Pancreas (tissue), 10 donors: ENCODE data around the gene EGFLAM. TPM values are rescaled to one million over a fixed set of nuclear protein-coding genes. Genes with fewer than 3 reads are reported as not detected.

ENCODE experiments used
- ATAC-seq, 4 donors: fragments of 200-7000 bp; cut with Tn5 transposase; one replicate each; pipeline versions ENCODE4 v1.8.0 to v1.9.1; 2020; ENCODE audit warnings: mild to moderate bottlenecking in 4 of 4, moderate library complexity in 4 of 4
- DNase-seq, 6 donors: peaks; one replicate each; pipeline ENCODE4 v3.0.0-alpha.2; 2020
- FAIRE-seq: peaks from 2 replicates; lab custom pipeline; 2012; peaks lifted over from hg19 to GRCh38; lab: Jason Lieb, UNC
- H3K27ac ChIP-seq, 4 donors: fragments of 200-600 bp; sonication (generic); 1 replicate in 3 of 4; 2 replicates in 1 of 4; pipeline versions ENCODE4 v1.5.0 to v1.8.0; 2020
- H3K27me3 ChIP-seq, 4 donors: fragments of 200-600 bp; one replicate each; pipeline ENCODE4 v1.8.0; 2021
- H3K36me3 ChIP-seq, 3 donors: fragments of 200-600 bp; sonication (generic) in 1 of 3; one replicate each; pipeline versions ENCODE4 v1.5.0 to v1.8.0; 2020 to 2021
- H3K4me1 ChIP-seq, 3 donors: fragments of 200-600 bp; one replicate each; pipeline ENCODE4 v1.8.0; 2021
- H3K4me3 ChIP-seq, 4 donors: fragments of 200-600 bp; sonication (generic) in 2 of 4; one replicate each; pipeline versions ENCODE4 v1.5.0 to v1.8.0; 2020 to 2021
- H3K9me3 ChIP-seq, 4 donors: fragments of 200-600 bp; one replicate each; pipeline ENCODE4 v1.8.0; 2021
- WGBS, 2 donors: extraction: QIAGEN DNeasy Blood & Tissue Kit; methylation state at CpG; one replicate each; pipeline ENCODE4 v1.1.7; 2013; 5-methylcytosine and 5-hydroxymethylcytosine counted together
- intact Hi-C, 3 donors: fragments of 100-400 bp; cut with DNase I; formaldehyde crosslinking; loops; one replicate each; pipeline versions ENCODE4 v1.11.1 to v1.14.2; 2022
- polyA plus RNA-seq, 2 donors: library from polyadenylated mRNA; stranded (reverse); fragments of 200-250 nt; gene quantifications; one replicate each; pipeline ENCODE4 v1.2.3, GENCODE V29; 2013
- total RNA-seq, 6 donors: library from RNA; stranded (reverse); fragmentation: NEBNext Ultra II Directional in 4 of 6; extraction: Animal tissue kit (Norgen Biotek cat#: 25700) in 4 of 6; gene quantifications; one replicate each; pipeline versions ENCODE4 v1.2.1 to v1.2.4, GENCODE V29; 2021 to 2023
- TF ChIP-seq, protein P1 (sequence below), 4 donors: fragments of 200-600 bp; sonication (generic) in 3 of 4; IDR thresholded peaks; one replicate each; pipeline versions ENCODE4 v1.5.0 to v1.8.0; 2021; ENCODE audit warnings: antibody characterized with exemption in 4 of 4
- donor health status: healthy with polysubstance abuse.
- donor health status: DM: no; HTN: no; CAD: no; lungs with moderate emphysema.
- donor health status: DM: no; HTN: no; CAD: no.
- donor health status: control.
- donor health status: control.
- donor health status: Bipolar disorder and iron deficiency.
- donor health status: DM: yes; HTN: yes; CAD: no.
- donor health status: DM: no; HTN: no; CAD: no.
- donor health status: DM: no; HTN: no; CAD: no.
- donor health status: DM: yes; HTN: yes; CAD: no.

EGFLAM gene
- total and polyA plus RNA-seq, 8 donors: 0.73 to 2.4 (median 1.1) TPM

DNA sequence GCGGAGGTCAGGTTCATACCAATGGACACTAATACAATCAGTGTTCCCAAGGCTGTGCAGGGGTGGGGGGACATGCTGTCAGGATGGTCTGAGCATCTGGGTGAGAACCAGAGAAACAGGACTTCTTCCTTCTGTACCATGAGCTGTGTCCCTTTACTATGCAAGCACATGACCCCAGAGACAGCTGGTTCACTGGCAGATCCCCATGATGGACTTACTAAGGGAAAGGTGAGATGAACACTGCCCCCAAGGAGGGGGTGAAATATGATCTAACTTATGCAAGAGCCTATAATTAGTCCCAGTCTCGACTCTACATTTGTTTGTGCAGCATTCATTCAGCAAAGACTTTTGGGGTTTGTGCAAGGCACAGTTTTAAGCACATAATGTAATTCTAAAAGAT is 206.7 kb downstream of the EGFLAM start:
- no peaks in the 10 kb centered on the region for H3K36me3 ChIP-seq
- DNase-seq (no peak), FAIRE-seq (no peak), ATAC-seq (no peak)
- intact Hi-C loops: no loop called here
- no peak overlapping the region for H3K4me3 ChIP-seq
- H3K27ac ChIP-seq: no peak overlapping the region
- no peaks in the 10 kb centered on the region for H3K4me1 ChIP-seq
- TF ChIP-seq, protein P1, sequence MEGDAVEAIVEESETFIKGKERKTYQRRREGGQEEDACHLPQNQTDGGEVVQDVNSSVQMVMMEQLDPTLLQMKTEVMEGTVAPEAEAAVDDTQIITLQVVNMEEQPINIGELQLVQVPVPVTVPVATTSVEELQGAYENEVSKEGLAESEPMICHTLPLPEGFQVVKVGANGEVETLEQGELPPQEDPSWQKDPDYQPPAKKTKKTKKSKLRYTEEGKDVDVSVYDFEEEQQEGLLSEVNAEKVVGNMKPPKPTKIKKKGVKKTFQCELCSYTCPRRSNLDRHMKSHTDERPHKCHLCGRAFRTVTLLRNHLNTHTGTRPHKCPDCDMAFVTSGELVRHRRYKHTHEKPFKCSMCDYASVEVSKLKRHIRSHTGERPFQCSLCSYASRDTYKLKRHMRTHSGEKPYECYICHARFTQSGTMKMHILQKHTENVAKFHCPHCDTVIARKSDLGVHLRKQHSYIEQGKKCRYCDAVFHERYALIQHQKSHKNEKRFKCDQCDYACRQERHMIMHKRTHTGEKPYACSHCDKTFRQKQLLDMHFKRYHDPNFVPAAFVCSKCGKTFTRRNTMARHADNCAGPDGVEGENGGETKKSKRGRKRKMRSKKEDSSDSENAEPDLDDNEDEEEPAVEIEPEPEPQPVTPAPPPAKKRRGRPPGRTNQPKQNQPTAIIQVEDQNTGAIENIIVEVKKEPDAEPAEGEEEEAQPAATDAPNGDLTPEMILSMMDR (IDR thresholded peaks at IDR 0.05): no peak
- no peaks in the 10 kb centered on the region for H3K27me3 ChIP-seq
- 60 to 61% methylated on average over 2 of the region's 2 CpGs for WGBS, 2 donors
- no peaks in the 10 kb centered on the region for H3K9me3 ChIP-seq

DNA sequence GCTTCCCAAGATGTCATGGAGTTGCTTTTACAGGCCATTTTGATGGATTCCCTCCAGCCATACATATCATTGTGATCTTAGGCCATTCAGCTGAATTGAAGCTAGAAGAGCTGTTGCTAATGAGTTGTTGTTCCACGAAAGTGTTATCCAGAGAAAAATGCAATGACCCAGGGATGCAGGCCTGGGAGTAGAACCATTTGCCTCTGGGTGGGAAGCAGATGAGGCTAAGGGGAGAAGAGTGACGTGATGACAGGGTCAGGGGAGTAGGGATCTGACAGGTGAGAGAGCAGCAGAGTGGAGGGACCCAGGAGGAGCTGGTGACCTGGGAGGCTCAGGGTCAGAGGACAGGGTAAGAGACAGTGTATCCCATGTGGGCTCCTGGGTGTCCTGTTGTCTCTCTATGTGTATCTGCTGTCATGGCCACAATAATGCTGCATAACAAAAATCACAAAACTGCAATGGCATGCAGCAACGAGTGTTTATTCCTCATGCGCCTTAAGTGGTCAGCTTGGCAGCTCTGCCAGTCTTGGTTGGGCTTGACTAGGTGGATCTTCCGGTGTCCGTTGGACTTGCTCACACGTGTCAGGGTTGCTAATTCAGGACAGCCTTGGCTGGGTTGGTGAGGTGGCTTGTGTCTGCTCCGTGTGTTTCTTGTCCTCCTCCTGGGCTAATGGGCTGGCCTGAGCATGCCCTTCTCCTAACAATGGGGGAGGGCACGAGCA is 207.5 kb downstream of the EGFLAM start:
- FAIRE-seq: no peak
- ATAC-seq: no peak
- H3K4me1 ChIP-seq: no peaks in the 10 kb centered on the region
- H3K9me3 ChIP-seq: no peaks in the 10 kb centered on the region
- DNase-seq: no peak
- WGBS, 2 donors: 91 to 94% methylated on average over 9 of the region's 9 CpGs
- TF ChIP-seq, protein P1 (IDR thresholded peaks at IDR 0.05): no peak
- no peak overlapping the region for H3K27ac ChIP-seq
- intact Hi-C loops: no loop called here
- no peak overlapping the region for H3K4me3 ChIP-seq
- no peaks in the 10 kb centered on the region for H3K36me3 ChIP-seq
- H3K27me3 ChIP-seq: no peaks in the 10 kb centered on the region

DNA sequence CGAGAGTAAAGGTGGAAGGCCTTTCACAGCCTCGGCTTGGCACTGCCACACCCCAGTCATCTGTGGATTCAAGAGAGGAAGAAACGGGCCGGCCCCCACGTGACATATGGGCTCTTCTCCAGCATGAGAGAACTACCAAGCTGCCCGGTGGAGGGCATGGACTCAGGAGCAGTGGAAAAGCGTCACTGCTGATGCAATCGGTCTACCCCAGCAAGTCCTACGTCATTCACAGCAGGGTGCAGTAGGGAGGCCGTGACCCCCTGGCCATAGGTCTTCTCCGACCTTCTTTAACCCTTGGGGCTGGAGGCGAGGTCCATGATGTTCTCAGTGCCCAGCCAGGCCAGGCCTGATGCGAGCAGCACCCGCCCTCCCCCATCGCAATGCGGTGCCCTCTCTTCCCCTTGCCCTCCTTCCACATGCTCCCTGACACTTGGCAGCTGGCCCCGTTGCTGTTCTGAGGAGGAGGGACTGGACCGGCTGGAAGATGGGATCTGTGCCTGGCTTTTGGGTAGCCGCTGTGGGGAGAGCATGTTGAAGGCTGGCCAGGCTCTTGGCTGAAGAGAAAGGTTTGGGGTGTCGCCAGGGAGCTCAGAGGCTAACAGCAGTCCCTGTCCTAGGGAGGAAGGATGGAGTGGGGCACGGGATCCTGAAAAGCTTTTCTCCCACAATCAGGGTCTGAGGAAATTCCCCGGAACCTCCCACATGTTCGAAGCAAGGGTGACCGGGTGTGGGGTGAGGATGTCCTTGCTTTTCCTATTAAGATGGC is 208.2 kb downstream of the EGFLAM start:
- no peak overlapping the region for H3K27ac ChIP-seq
- no peak for FAIRE-seq
- ATAC-seq: peak in 2 of 4 donors; percentile 22 to 28
- 83 to 84% methylated on average over 24 of the region's 24 CpGs for WGBS, 2 donors
- H3K36me3 ChIP-seq: no peaks in the 10 kb centered on the region
- H3K27me3 ChIP-seq: no peaks in the 10 kb centered on the region
- intact Hi-C loops: no loop called here
- H3K9me3 ChIP-seq: no peaks in the 10 kb centered on the region
- no peaks in the 10 kb centered on the region for H3K4me1 ChIP-seq
- no peak overlapping the region for H3K4me3 ChIP-seq
- peak in 1 of 6 donors; percentile 69 for DNase-seq
- TF ChIP-seq, protein P1 (IDR thresholded peaks at IDR 0.05): no peak

DNA sequence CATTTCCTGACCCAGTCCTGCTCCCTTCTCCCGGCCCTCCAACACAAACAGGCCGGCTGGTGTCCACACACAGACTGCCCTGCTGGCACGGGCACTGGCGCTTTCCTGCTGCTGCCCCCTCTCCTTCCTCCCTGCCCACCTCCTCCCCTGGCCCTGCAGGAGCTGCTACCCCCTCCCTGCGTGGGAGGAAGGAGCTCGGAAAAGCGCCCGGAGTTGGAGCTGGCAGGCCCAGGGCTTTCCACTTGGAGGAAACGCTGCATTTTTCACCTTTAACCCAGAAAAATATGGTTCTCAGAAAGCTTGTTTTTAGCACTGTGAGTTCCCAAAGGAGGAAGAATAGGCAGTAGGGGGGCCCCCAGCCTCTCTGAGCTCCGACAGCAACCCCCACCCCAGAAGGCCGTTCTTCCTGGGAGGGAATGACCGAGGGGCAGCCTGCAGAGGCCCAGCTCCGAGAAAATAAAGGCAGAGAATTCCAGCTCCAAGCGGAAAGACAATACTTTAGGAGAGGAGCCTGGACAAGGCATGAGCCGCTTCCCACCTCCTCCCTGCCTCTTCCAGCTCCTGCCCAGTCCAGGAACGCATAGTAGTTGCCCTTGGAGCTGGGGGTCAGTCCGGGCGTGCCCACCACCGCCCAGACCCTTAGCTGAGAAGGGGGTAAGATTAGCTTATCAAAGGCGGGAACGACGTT is 209.1 kb downstream of the EGFLAM start:
- FAIRE-seq (no peak), ATAC-seq (peak in 3 of 4 donors; percentile 8 to 22 (median 17)), DNase-seq (no peak)
- H3K36me3 ChIP-seq: no peaks in the 10 kb centered on the region
- WGBS, 2 donors: 53 to 60% methylated on average over 22 of the region's 22 CpGs
- peak overlapping the region in 1 of 4 donors; percentile 8 for H3K27ac ChIP-seq
- no peaks in the 10 kb centered on the region for H3K9me3 ChIP-seq
- no peaks in the 10 kb centered on the region for H3K4me1 ChIP-seq
- TF ChIP-seq, protein P1 (IDR thresholded peaks at IDR 0.05): no peak
- no peak overlapping the region for H3K4me3 ChIP-seq
- no peaks in the 10 kb centered on the region for H3K27me3 ChIP-seq
- intact Hi-C loops: no loop called here
